AG20443 (cell line): Measurements from ENCODE around the gene NAALADL2.

Experiments
- DNase-seq: peaks from one replicate; pipeline ENCODE4 v3.0.0; 2012; ENCODE audit warnings: low spot score, mixed read lengths

NAALADL2 gene

DNA sequence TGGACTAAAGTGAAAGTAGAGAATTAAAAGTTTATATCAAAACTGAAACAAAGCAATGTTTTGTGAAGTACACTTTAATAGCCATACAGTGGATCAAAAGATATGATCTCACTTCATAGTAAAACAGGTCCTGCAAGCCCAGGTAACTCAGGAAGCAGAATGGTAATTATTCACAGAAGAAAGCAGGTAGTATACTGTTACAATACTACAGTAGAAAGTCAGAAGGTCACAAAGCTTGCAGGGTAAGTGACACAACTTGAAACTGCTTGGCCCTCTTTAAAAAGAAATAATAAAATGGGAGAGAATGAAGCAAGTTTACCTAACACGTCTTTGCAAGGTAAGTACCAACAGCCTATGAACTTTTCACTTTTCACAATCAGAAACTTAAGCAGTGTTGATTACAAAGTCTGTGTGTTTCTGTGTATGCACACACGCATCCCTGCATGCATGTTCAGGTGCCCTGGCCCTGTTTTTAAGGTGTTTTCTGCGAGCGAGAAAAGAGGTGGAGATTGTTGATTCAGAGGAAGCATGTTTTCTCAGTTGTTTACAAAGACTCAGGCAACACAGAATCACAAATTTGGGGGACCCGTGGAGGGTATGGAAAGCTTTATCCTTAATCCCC lies at the start of gene NAALADL2:
NAALADL2 (plus strand) TSS at position 221 of the 622 bp plus-strand sequence.
- DNase-seq: no peak

- no peak for DNase-seq
These were observed 48.9 kb upstream of the NAALADL2 start for GRCh38 chr3:174810254-174810653.

- no peak for DNase-seq
These were observed 46.8 kb upstream of the NAALADL2 start for GRCh38 chr3:174812172-174812862.

- no peak for DNase-seq
These were observed 43.4 kb upstream of the NAALADL2 start for GRCh38 chr3:174815750-174816149.

GRCh38 chr3:174820885-174821284 lies 38.2 kb upstream of the NAALADL2 start:
- no peak for DNase-seq

GRCh38 chr3:174821477-174821876 lies 37.7 kb upstream of the NAALADL2 start:
- DNase-seq: no peak

GRCh38 chr3:174822320-174822719 lies 36.8 kb upstream of the NAALADL2 start:
- DNase-seq: peak; percentile 24

DNA sequence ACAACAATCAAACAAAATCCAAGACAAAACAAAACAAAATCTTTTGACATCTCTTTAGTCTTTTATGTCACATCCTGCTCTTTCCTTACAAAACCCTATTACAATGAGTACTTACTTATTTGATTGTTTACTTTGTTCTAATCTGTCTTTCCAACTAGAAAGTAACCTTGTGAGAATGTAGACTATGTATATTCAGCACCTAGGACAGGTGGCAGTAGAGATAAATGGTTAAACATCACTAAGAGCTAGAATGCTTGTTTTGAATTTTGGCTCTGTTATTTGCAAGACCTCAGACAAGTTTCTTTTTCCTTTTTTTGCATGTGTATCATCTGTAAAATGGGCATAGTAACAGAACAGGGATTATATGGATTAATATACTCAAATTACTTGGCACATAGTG lies 33.1 kb upstream of the NAALADL2 start:
- no peak for DNase-seq

DNA sequence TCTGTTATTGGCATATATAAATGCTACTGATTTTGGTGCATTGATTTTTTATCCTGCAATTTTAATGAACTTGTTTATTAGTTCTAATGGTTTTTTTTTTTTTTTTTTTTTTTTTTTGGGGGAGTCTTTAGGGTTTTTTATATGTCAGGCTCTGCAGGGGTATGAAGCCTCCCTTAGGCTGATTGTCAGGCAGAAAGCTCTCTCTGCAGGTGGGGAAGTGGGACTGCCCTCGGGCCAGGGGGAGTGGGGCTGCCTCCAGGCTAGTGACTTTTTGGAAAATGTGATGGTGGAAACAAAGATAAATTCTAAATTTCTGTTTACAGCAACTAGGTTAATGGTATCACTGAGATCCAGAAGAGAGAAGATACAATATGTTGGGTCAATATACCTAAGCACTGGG lies 14.4 kb upstream of the NAALADL2 start:
- DNase-seq: no peak

- no peak for DNase-seq
These were observed 13.1 kb upstream of the NAALADL2 start for GRCh38 chr3:174846055-174846454.

GRCh38 chr3:174854987-174855386 lies 4.1 kb upstream of the NAALADL2 start:
- DNase-seq: no peak

- DNase-seq: no peak
These were observed 1.8 kb upstream of the NAALADL2 start for GRCh38 chr3:174857301-174857700.

DNA sequence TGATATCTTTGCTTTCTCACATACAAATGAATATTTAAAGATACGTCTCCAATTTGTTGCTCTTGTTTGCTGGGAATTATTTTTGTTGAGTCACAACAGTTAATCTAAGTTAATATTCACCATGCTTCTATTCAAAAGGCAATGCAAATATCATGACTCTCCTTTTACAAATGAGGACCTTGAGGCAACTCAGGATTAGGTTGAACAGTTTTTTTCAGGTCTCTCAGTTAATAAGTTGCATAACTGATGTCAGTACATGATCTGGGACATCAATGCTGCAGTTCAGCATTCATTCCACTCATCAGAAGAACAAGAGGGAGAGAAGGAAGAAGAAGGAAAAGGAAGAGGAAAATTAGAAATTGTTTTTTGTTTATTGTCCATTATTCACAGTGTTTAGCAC lies 781 bp upstream of the NAALADL2 start:
- no peak for DNase-seq

DNA sequence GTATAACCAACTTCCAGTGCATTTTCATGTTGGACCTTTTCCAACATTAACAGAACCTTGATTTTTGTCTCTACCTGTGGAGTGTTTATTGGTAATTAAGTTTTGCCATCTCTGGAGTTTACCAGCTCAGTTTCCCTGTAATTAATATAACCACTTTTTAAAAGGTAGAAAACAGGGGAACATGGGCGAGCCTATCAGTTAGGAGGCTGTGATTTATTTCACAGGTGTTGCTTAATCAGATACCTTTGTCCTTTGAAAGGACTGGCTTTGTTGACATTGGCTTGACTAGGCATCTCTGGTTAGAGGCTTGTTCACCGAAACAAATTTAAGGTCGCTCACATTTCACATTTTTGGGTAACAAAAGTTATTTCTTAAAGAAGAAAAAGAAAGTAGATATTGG lies 622 bp downstream of the NAALADL2 start:
- DNase-seq: no peak

GRCh38 chr3:174862101-174862500 lies 3.0 kb downstream of the NAALADL2 start:
- DNase-seq: no peak

DNA sequence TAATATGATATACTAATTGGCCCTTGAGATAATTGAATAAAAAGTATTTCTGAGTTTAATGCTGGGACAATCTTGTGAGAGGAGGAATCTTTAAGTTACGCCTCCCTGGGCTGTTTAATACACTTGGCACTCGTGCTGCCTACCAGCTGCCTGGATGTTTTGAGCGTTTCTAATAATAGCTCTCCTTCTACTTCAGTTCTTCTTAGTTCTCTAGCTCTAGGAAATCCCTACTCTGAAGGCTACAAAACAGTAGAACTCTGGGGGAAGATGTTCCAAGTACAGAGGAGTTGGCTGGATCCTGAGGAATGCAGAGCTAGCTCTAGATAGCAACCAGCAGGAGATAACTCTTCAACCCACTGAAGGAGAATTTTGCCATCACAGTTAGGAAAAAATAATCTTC lies 3.5 kb downstream of the NAALADL2 start:
- DNase-seq: no peak

DNA sequence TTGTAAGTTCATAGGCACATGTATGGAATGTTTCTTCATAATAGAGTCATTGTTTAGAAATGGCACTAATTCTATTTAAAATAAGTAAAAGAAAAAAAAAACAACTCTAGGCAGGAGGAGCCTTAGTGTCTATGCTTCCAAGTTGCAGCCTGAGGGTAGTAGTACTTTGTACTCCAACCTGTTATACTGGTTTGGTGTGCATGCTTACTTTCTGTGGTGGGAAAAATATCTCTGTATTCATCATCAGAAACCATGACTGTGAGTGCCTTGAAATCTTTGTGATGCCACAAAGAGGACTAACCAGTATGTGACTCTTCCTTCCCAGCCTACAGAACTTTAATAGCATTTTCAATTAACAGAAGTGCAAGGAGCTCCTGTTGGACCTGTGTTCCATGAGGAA lies 4.4 kb downstream of the NAALADL2 start:
- no peak for DNase-seq

GRCh38 chr3:174869448-174869847 lies 10.3 kb downstream of the NAALADL2 start:
- DNase-seq: no peak

DNA sequence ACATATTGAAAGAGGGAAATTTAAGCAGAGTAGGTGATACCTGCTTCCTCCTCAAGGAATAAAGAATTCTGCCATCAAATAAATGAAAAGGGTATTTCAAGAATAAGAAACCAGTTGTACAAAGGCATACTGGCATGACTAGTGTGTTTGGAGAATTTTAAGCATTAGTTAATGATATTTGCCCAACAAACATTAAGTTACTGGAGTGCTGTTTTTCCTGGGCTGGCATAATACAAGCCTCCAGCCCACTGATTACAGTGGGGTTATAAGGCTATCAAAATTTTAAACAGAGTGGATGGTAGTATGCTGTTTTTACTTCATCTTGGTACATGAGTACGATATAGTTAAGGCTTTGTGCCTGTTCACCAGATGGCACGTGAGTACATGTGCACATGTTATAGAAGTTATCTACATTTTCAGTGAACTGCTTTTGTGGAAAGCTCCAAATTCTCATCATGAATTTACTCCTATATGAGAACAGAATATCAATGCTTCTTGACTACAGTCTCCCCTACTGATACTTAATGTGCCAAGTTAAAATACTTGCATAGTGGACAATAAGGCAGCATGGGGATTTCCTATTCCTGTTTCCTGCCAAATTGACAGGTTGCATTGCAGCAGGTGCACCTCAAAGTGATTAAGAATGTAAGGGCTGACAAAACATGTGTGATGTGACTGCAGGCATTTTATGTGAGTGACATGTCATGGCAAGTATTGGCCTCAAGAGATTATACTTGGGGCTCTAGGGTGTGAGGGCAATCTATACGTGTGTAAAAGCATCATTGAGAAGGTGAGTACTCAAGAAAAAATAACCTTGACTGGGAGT lies 14.9 kb downstream of the NAALADL2 start:
- no peak for DNase-seq

- no peak for DNase-seq
These were observed 23.7 kb downstream of the NAALADL2 start for GRCh38 chr3:174882789-174883188.

DNA sequence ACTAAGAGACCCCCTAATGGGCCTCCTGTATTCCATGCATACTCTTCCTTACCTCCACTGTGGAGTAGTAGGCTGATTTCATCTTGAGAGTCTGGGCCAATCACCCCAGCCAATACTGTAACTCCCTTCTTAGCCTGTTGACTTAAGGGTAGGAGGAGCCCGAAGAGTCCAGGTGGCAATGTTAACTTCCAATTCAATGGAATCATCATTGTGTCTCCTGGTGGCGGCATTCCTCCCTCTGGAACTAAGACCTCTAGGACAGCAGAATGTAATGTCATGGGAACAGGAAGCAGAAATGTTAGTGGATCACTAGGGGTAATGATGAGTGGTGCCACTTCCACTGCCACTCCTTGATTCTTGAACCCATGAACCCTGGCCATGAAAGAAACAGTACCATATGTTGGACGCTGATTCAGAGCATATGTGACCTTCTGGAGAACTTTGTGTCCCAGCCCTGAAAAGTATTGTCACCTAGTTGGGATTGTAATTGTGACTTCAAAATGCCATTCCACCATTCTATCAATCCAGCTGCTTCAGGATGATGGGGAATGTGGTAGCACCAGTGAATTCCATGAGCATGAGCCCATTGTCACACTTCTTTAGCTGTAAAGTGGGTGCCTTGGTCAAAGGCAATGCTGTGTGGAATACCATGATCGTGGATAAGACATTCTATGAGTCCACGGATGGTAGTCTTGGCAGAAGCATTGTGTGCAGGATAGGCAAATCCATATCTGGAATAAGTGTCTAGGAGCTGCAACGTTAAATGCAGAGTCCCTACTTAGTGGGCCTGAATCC lies 24.9 kb downstream of the NAALADL2 start:
- no peak for DNase-seq
